Liver (tissue), 9 donors: ENCODE results near the gene PKD2. TPM values are rescaled to one million over a fixed set of nuclear protein-coding genes. Genes with fewer than 3 reads are reported as not detected.

Source experiments
- DNase-seq: peaks from one replicate; pipeline ENCODE4 v3.0.0-alpha.2; 2017; ENCODE audit warnings: low spot score
- H3K27ac ChIP-seq, 2 donors: one replicate each; pipeline ENCODE4 v1.7.0; 2013; ENCODE audit warnings: inconsistent platforms in 2 of 2, low read length in 2 of 2, control low read depth in 1 of 2, low read depth in 1 of 2, mild to moderate bottlenecking in 1 of 2
- H3K27me3 ChIP-seq, 4 donors: one replicate each; pipeline versions ENCODE4 v1.6.1 to v1.7.0; 2013; ENCODE audit warnings: low read length in 3 of 4, inconsistent platforms in 1 of 4, mild to moderate bottlenecking in 1 of 4, moderate library complexity in 1 of 4; ENCODE audit not compliant: control insufficient read depth in 4 of 4, insufficient read depth in 4 of 4
- H3K36me3 ChIP-seq, 4 donors: one replicate each; pipeline versions ENCODE4 v1.6.1 to v1.7.0; 2013; ENCODE audit warnings: low read length in 3 of 4, mild to moderate bottlenecking in 3 of 4, low read depth in 1 of 4, moderate library complexity in 1 of 4; ENCODE audit not compliant: control insufficient read depth in 4 of 4, insufficient read depth in 3 of 4
- H3K4me1 ChIP-seq, 4 donors: one replicate each; pipeline versions ENCODE4 v1.6.1 to v1.7.0; 2013; ENCODE audit warnings: low read length in 3 of 4, mild to moderate bottlenecking in 3 of 4, moderate library complexity in 1 of 4; ENCODE audit not compliant: control insufficient read depth in 4 of 4, insufficient read depth in 4 of 4
- H3K4me3 ChIP-seq, 3 donors: one replicate each; pipeline versions ENCODE4 v1.6.1 to v1.7.0; 2013; ENCODE audit warnings: low read length in 3 of 3, control low read depth in 1 of 3, low read depth in 1 of 3, mild to moderate bottlenecking in 1 of 3
- H3K9ac ChIP-seq, 2 donors: one replicate each; pipeline ENCODE4 v1.7.0; 2013; ENCODE audit warnings: low read length in 2 of 2, mild to moderate bottlenecking in 2 of 2, moderate library complexity in 2 of 2, control low read depth in 1 of 2, low read depth in 1 of 2
- H3K9me3 ChIP-seq, 4 donors: one replicate each; pipeline versions ENCODE4 v1.6.1 to v1.7.0; 2013; ENCODE audit warnings: low read length in 3 of 4; ENCODE audit not compliant: control insufficient read depth in 4 of 4
- ATF3 ChIP-seq: IDR thresholded peaks from 2 replicates; pipeline ENCODE4 v1.6.1; 2016; ENCODE audit warnings: antibody characterized with exemption
- CTCF ChIP-seq: fragments of 150-350 bp; IDR thresholded peaks from 2 replicates; pipeline ENCODE4 v1.5.1; 2017; ENCODE audit warnings: improper control_type of control experiment, low read depth, low read length; ENCODE audit not compliant: missing input control
- EGR1 ChIP-seq, 2 donors: IDR thresholded peaks; 2 replicates each; pipeline ENCODE4 v1.6.1; 2016 to 2018; ENCODE audit warnings: antibody characterized with exemption in 2 of 2, low read depth in 2 of 2
- FOXA1 ChIP-seq: IDR thresholded peaks from 2 replicates; pipeline ENCODE4 v1.6.1; 2016; ENCODE audit warnings: antibody characterized with exemption
- FOXA2 ChIP-seq: IDR thresholded peaks from 2 replicates; pipeline ENCODE4 v1.6.1; 2016; ENCODE audit warnings: antibody characterized with exemption
- GABPA ChIP-seq, 2 donors: IDR thresholded peaks in 1 of 2; conservative IDR thresholded peaks in 1 of 2; 2 replicates each; pipeline ENCODE4 v1.6.1; 2016; ENCODE audit warnings: antibody characterized with exemption in 2 of 2, mild to moderate bottlenecking in 1 of 2, moderate library complexity in 1 of 2
- HNF4A ChIP-seq, 2 donors: conservative IDR thresholded peaks; 2 replicates each; pipeline ENCODE4 v1.6.1; 2016; ENCODE audit warnings: antibody characterized with exemption in 2 of 2, mild to moderate bottlenecking in 2 of 2
- HNF4G ChIP-seq: IDR thresholded peaks from 2 replicates; pipeline ENCODE4 v1.6.1; 2016; ENCODE audit warnings: antibody characterized with exemption
- JUND ChIP-seq, 2 donors: IDR thresholded peaks; 2 replicates each; pipeline ENCODE4 v1.6.1; 2016; ENCODE audit warnings: antibody characterized with exemption in 2 of 2
- MAX ChIP-seq: IDR thresholded peaks from 2 replicates; pipeline ENCODE4 v1.6.1; 2016; ENCODE audit warnings: antibody characterized with exemption
- NR2F2 ChIP-seq: IDR thresholded peaks from 2 replicates; pipeline ENCODE4 v1.6.1; 2016; ENCODE audit warnings: antibody characterized with exemption
- RAD21 ChIP-seq, 2 donors: IDR thresholded peaks; 2 replicates each; pipeline ENCODE4 v1.6.1; 2016; ENCODE audit warnings: antibody characterized with exemption in 2 of 2, mild to moderate bottlenecking in 2 of 2
- REST ChIP-seq: IDR thresholded peaks from 2 replicates; pipeline ENCODE4 v1.6.1; 2016; ENCODE audit warnings: antibody characterized with exemption, mild to moderate bottlenecking
- RXRA ChIP-seq, 2 donors: IDR thresholded peaks; 2 replicates each; pipeline ENCODE4 v1.6.1; 2017 to 2018; ENCODE audit warnings: antibody characterized with exemption in 2 of 2, mild to moderate bottlenecking in 1 of 2
- SP1 ChIP-seq: IDR thresholded peaks from 2 replicates; pipeline ENCODE4 v1.6.1; 2018; ENCODE audit warnings: antibody characterized with exemption, mild to moderate bottlenecking
- TAF1 ChIP-seq: conservative IDR thresholded peaks from 2 replicates; pipeline ENCODE4 v1.6.1; 2016; ENCODE audit warnings: antibody characterized with exemption, mild to moderate bottlenecking
- YY1 ChIP-seq: IDR thresholded peaks from 2 replicates; pipeline ENCODE4 v1.6.1; 2016; ENCODE audit warnings: antibody characterized with exemption, mild to moderate bottlenecking
- ZBTB33 ChIP-seq: IDR thresholded peaks from 2 replicates; pipeline ENCODE4 v1.6.1; 2016; ENCODE audit warnings: antibody characterized with exemption
- whole genome bisulfite sequencing: extraction: QIAGEN DNeasy Blood & Tissue Kit; methylation state at CpG from one replicate; pipeline ENCODE4 v1.1.7; 2013; 5-methylcytosine and 5-hydroxymethylcytosine counted together
- polyA plus RNA-seq, 2 donors: library from polyadenylated mRNA; stranded (reverse) in 1 of 2; unstranded in 1 of 2; fragments of 200-250 nt in 1 of 2; fragments of >200 nt in 1 of 2; fragmentation: Nextera tagmentation in 1 of 2; extraction: Ambion mirVana in 1 of 2; gene quantifications; one replicate each; pipeline versions ENCODE4 v1.2.1 to v1.2.3, GENCODE V29; 2013 to 2015
- total RNA-seq, 2 donors: library from RNA; depleted of rRNA; stranded (reverse); fragments of >200 nt; gene quantifications; one replicate each; pipeline ENCODE4 v1.2.3, GENCODE V29; 2014
- donor health status: healthy.
- donor health status: healthy.
- donor health status: healthy.
- donor health status: healthy.
- donor health status: healthy.

Gene PKD2
- total and polyA plus RNA-seq, 4 donors: 1.5 to 11.4 (median 7.1) TPM

GRCh38 chr4:88091378-88091777, 83.9 kb downstream of the PKD2 start (continued):
- no peak for TF ChIP-seq GABPA (IDR thresholded peaks at IDR 0.05 in 1 of 2, conservative IDR thresholded peaks at IDR 0.05 in 1 of 2)

- Histone ChIP-seq H3K9ac (no peak overlapping the region), H3K4me3 (no peak overlapping the region), H3K27me3 (no peaks in the 10 kb centered on the region), H3K27ac (peak overlapping the region in 1 of 2 donors; percentile 27), H3K4me1 (peaks cover 0 to 11% (median 3%) of the 10 kb centered on the region in 4 donors), H3K9me3 (no peaks in the 10 kb centered on the region), H3K36me3 (peaks cover 0 to 5% (median 0%) of the 10 kb centered on the region in 4 donors)
- DNase-seq: no peak
- WGBS: 37% methylated on average over 5 of the region's 5 CpGs
- TF ChIP-seq JUND (IDR thresholded peaks at IDR 0.05) (peak in 1 of 2 donors; percentile 45), FOXA2 (no peak), SP1 (no peak), ZBTB33 (peak; percentile 24), YY1 (peak; percentile 49), HNF4A (conservative IDR thresholded peaks at IDR 0.05) (peak; percentile 37 to 68), EGR1 (IDR thresholded peaks at IDR 0.05; ENCODE audit: low read depth in 2 of 2) (no peak), RXRA (IDR thresholded peaks at IDR 0.05) (peak in 1 of 2 donors; percentile 51), TAF1 (no peak), FOXA1 (no peak)
Measured at GRCh38 chr4:88093874-88094273, 86.4 kb downstream of the PKD2 start.

GRCh38 chr4:88097301-88097700, 89.9 kb downstream of the PKD2 start:
- WGBS: 71% methylated on average over 2 of the region's 2 CpGs
- no peak overlapping the region for H3K27ac ChIP-seq
- H3K4me1 ChIP-seq: peaks cover 0 to 11% (median 3%) of the 10 kb centered on the region in 4 donors
- H3K9ac ChIP-seq: no peak overlapping the region
- no peaks in the 10 kb centered on the region for H3K27me3 ChIP-seq
- DNase-seq: no peak
- TF ChIP-seq SP1: no peak
- TF ChIP-seq YY1: no peak
- no peak for TF ChIP-seq CTCF
- no peak for TF ChIP-seq ZBTB33
- no peak for TF ChIP-seq RAD21 (IDR thresholded peaks at IDR 0.05)
- no peak for TF ChIP-seq RXRA (IDR thresholded peaks at IDR 0.05)
- TF ChIP-seq HNF4A (conservative IDR thresholded peaks at IDR 0.05): no peak
- TF ChIP-seq JUND (IDR thresholded peaks at IDR 0.05): no peak
- TF ChIP-seq ATF3: no peak
- TF ChIP-seq TAF1: no peak
- TF ChIP-seq FOXA1: no peak
- no peak for TF ChIP-seq HNF4G
- no peak for TF ChIP-seq FOXA2
- TF ChIP-seq GABPA (IDR thresholded peaks at IDR 0.05 in 1 of 2, conservative IDR thresholded peaks at IDR 0.05 in 1 of 2): no peak
- no peak for TF ChIP-seq MAX
- TF ChIP-seq EGR1 (IDR thresholded peaks at IDR 0.05; ENCODE audit: low read depth in 2 of 2): no peak
- no peak for TF ChIP-seq REST
- TF ChIP-seq NR2F2: no peak
- no peaks in the 10 kb centered on the region for H3K9me3 ChIP-seq
- peaks cover 0 to 5% (median 0%) of the 10 kb centered on the region in 4 donors for H3K36me3 ChIP-seq
- H3K4me3 ChIP-seq: no peak overlapping the region
